Anterior cingulate cortex (tissue), 58 donors: ENCODE data around the gene DIP2C.
A peak's percentile ranks its signal among the peaks of the same experiment; 100 is the strongest.
"Not testable (repeated sequence)": the region's sequence is repeated elsewhere in the genome, so short reads cannot be mapped to it uniquely, and the experiment has no call there.

Experiments used
- DNase-seq, 58 donors: peaks; one replicate each; lab custom pipeline; 2025; lab: John Stamatoyannopoulos, UW

Gene DIP2C

DNA sequence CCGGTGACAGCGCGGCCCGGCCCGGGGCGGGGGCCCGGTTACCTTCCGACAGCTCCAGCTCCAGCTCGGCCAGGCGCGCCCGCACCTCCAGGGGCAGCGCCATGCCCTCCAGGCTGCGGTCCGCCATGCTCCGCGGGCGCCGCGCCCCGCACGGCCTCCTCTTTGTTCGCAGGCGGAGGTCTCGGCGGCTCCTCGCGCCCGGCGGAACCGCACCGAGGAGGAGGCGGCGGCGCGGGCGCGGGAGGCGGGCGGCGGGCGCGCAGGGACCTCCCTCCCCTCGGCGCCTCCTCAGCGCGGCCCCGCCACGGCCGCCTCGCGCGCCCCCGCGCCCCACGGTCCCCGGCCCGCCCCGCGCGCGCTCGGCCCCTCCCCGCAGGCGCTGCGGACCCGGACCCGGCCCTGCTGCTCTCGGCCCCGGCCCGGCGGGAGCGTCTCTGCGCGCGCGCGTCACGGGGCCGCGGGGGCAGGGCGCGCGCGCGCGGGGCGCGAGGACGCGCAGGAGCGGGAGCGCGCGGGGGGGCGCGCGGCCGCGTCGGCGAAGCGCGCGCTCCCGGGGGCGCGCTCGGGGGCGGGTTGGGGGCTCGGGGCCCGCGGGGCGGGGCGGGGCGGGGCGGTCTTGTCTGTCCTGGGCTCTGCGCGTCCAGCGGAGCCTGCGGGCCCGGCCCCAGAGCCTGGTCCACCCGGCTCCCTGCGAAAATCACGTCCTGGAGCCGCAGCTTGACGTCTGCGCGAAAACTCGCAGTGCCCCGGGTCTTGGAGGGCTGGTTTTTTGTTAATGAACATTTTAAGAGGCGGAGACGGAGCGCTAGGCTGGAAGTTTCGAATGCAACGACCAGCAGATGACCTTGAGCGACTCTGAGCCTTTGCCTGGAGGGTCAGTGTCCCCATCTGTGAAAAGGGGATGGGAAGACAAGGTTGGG is at the start of gene DIP2C:
Gene DIP2C, minus strand, starts transcription at position 217 of the 920 bp plus-strand sequence. Its CDS starts 90 bp downstream, at position 127.
- DNase-seq, result peak in 41 of 58 donors; percentile 29 to 82 (median 62)

GRCh38 chr10:734481-734880 is 45.0 kb upstream of the DIP2C start:
- no peak for DNase-seq

- DNase-seq, result no peak
Measured at GRCh38 chr10:733086-733485, 43.6 kb upstream of the DIP2C start.

DNA sequence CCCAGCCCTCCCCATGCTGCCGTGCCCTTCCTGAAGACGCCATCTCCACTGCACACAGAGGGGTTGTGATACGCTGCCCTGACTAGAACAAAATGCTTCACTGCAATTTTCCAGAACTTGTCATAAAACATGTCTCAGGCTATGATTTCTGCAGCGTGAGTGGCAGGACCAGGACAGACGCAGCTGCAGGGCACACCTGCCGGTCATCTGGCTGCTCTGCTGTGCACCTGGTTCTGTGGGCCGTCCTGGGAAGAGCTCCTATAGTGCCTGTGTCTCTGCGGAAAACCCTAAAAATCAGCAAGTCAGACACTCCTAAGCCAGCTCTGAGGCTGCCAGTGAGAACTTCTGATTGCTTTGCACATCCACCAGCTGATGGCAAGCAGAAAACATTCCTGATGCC is 39.7 kb upstream of the DIP2C start:
- no peak for DNase-seq

DNA sequence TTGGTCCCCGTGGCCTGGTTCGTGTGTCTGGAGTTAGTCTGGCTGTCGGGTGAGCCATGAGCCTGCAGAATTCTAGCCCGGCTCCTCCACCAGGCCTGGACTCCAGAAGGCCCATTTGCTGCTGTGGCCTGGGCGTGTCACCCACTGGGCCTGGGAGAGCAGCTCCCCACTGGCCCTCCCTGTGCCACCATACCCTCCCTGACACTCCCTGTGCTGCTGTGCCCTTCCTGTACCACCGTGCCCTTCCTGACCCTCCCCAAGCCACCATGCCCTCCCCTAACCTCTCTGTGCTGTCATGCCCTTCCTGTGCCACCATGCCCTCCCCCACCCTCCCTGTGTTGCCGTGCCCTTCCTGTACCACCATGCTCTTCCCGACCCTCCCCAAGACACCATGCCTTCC is 39.1 kb upstream of the DIP2C start:
- DNase-seq, result no peak

GRCh38 chr10:727162-727790 is 37.8 kb upstream of the DIP2C start:
- no peak for DNase-seq

DNA sequence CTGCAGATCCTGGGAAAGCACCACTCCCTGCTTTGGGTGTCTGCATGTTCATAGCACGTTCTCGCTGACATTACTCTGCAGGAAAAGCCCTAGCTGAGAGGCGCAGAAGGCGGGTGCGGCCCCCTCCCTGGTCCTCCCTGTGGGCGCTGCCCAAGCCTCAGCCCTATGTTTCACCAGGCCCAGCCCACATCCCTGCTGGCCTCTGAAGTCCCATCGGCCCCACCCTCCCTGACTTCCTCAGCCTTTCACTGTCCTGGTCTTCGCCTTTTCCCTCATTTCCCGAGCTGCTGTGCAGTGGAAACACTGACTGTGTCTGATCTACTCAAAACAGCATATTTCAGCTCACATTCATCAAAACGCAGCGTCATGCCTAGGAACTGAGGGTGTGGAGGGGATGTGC is 36.3 kb upstream of the DIP2C start:
- no peak for DNase-seq

DNA sequence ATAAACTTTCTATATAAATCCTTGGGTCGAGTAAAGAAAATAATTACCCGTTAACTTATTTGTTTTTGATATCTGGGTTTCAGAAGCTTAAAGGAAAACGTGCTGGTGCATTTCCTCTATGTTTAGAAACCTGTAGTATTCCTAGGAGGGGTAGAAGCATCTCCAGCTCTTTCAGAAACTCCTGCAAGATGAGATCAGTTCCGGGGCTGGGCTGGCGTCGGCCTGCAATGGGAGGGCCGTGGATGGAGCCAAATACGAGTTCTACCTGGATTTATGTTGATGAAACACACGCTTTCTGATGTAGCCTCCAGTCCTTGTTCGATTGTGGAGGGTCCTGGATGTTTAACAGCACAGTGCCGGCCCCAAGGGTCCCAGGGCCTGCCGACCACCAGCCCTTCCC is 35.8 kb upstream of the DIP2C start:
- DNase-seq, result no peak

DNA sequence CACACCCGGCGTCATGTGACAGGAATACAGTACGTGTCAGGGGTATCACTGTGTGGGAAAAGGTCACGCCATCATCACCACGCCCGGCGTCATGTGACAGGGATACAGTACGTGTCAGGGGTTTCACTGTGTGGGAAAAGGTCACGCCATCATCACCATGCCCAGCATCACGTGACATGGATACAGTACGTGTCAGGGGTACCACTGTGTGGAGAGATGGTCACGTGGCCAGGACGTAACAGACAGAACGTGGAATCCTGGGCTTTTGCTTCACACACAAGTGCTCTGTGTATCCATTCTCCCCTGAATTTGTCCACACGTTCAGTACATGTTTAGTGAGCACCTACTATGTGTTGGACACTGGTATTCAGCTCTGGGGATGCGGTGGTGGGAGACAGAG is 34.5 kb upstream of the DIP2C start:
- DNase-seq, result no peak

DNA sequence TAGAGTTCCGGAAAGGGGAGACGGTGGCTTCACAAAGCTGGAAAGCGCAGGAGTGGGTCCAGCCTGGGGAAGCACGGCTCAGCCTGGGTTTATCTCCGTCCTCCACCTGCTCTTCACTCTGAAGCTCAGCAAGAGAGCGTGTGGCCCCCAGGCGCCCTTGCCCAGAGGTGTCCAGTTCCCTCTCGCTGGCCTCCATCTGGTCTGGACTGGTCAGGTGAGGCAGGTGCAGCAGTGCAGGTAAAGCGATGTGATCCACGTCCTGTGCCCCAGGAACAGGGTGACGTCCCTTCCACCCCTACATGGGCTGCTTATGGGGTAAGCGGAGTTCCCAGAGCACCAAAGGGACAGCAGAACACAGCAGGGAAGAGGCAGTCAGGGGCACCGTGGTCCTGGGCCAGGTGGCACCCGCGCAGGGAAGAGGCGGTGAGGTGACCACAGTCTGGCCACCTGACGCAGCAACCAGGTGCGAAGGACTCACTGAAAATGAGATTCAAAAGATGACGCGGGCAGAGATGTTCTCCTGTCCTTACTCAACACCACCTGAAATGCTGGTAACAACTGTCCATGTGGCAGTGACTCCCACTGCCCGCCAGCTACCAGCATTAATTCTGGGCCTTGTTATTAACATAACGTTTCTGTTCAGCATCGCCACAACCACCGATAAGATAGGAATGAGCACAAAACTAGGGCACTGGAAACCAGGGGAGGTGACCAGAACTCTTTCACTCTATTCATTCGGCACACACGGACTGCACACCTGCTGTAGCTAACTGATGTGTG is 33.0 kb upstream of the DIP2C start:
- no peak for DNase-seq

DNA sequence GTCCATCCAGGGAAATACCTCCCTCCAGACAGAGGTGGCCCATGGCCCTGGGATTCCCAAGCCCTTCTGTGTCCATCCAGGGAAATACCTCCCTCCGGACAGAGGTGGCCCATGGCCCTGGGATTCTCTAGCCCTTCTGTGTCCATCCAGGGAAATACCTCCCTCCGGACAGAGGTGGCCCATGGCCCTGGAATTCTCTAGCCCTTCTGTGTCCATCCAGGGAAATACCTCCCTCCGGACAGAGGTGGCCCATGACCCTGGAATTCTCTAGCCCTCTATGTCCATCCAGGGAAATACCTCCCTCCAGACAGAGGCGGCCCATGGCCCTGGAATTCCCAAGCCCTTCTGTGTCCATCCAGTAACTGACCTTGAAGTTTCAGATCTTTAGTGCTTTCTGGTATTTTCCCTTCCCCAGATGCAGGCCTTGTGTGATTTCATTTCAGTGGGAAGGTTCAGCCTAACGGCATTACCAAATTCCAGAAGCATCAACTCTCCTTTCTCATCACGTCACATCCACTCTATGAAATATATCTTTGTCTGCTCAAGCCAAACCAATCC is 28.8 kb upstream of the DIP2C start:
- peak in 2 of 58 donors; percentile 3 to 28 for DNase-seq

DNA sequence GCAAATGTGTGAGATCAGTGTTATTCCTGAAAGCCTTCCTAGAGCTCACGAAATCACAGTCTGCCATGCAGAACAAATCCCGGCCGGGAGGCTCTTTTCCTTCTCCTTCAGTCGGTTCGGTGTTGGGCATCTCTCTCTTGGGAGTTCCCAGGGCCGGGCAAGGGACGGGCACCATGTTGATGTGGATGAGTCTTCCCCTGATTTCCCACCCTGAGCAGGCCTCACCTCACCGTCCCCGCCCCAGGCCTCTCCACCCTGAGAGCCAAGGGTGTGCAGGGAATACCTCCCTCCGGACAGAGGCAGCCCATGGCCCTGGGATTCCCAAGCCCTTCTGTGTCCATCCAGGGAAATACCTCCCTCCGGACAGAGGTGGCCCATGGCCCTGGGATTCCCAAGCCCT is 28.0 kb upstream of the DIP2C start:
- DNase-seq, result no peak

DNA sequence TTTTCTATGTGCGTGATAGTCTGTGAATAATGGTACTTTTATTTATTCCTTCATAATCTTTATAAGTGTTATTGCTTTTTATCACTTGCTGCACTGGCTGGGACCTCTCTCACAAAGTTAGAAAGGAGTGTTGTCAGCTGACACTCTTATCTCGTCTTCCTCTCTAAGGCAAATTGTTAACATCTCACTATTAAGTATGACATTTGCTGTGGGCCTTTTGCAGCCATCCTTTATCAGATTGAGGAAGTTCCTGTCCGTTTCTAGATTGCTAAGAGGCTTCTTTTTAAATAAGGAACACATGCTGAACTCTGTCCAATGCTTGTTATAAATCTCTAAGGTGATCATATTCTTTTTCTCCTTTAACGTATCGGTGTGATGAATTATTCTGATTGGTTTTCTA is 27.4 kb upstream of the DIP2C start:
- no peak for DNase-seq

DNA sequence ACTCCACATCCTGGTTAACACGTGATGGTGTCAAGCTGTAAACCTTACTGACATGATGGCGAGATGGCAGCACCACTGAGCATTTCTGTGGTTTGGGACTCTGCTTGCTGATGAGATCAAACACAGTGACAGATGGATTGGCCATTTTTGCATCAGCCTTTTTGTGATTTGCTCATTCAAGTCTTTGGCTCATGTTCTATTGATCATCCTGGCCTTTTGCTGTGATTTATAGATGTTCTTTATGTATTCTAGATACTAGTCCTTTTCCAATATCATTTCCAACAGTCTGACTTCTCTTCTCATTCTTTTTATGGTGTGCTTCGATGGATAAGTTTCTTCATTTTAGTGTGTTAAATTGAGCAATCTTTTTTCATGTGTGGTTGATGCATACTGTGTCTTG is 24.7 kb upstream of the DIP2C start:
- no peak for DNase-seq

DNA sequence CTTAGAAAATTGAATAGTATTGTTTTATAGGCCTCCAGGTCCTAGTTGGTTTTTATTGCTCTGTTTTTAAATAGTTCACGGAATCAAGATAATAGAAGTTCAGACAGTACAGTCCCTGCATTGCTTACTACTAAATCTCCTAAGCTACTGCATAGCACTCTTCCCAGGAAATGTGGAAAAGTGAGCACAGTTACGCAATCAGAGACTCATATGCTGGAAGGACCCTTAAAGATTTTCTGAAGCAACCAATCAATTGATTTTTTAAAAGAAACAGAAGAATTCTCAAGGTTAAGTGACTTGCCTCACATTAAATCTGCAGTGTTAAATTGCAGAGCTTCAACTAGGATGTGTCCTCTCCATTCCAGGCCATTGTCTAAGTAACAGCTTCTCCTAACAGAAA is 23.1 kb upstream of the DIP2C start:
- no peak for DNase-seq

- DNase-seq, result no peak
Measured at GRCh38 chr10:712089-712488, 22.6 kb upstream of the DIP2C start.

DNA sequence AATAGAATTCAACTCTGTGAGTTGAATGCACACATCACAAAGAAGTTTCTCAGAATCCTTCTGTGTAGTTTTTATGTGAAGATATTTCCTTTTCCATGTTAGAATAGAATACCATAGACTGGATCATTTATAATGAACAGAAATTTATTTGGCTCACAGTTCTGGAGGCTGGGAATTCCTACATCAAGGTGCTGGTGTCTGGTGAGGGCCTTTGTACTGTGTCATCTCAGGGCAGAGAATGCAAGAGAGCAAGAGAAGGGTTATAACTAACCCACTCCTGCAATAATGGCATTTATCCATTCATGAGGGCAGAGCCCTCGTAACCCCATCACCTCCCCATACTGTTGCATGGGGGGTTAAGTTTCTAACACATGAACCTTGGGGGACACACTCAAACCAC is 18.4 kb upstream of the DIP2C start:
- DNase-seq, result no peak

DNA sequence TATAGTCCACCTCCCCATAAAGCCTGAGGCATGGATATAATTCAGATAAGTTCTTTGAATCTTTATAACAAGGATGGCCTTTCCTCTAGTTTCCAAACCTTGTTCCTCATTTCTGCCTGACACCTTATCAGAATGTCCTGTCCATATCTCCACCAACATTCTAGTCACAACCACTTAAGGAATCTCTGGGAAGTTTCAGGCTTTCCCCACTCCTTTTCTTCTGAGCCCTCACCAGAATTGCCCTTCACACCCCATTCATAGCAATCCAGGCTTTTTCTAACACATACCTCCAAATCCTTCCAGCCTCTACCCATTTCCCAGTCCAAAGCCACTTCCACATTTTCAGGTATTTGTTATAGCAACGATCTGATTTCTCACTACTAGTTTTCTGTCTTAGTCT is 18.0 kb upstream of the DIP2C start:
- no peak for DNase-seq

DNA sequence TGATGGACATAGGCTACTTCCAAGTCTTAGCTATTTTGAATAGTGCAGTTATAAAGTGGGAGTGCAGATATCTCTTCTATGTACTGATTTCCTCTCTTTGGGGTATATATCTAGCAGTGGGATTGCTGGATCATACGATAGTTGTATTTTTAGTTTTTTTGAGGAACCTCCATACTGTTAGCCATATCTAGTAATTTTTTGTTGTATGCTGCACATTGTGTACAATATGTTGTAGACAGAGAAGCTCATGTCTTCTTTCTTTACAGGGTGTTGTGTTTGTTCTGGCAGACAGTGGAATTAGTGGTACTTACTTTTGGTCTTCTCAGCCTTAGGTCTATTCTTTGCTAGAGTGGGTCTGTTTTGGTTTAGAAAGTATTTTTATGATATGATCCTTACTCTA is 13.7 kb upstream of the DIP2C start:
- no peak for DNase-seq

DNA sequence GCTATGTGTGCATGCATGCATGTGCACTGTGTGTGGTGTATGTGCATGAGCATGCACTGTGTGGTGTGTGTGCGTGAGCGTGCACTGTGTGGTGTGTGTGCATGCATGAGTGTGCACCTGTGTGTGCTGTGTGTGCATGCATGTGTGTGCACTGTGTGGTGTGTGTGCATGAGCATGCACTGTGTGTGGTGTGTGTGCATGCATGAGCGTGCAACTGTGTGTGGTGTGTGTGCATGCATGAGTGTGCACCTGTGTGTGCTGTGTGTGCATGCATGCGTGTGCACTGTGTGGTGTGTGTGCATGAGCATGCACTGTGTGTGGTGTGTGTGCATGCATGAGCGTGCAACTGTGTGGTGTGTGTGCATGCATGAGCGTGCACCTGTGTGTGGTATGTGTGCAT is 10.7 kb upstream of the DIP2C start:
- not testable (repeated sequence) for DNase-seq
